GM18517 (cell line): ENCODE measurements around the gene RAMAC.
"Not testable (repeated sequence)": the region's sequence is repeated elsewhere in the genome, so short reads cannot be mapped to it uniquely, and the experiment has no call there.

Source experiments
- ATAC-seq: cut with Tn5 transposase; IDR thresholded peaks from one replicate; pipeline ENCODE4 v1.9.1; 2021; ENCODE audit warnings: mild to moderate bottlenecking, moderate library complexity; ENCODE audit not compliant: unreplicated experiment

The RAMAC gene

GRCh38 chr15:82985688-82986441, at the start of gene RAMAC:
RAMAC (plus strand) TSS chr15:82986210; CDS start chr15:82989019, 2,809 bp downstream.
- peak; percentile 95 for ATAC-seq

- ATAC-seq: no peak
Observed at GRCh38 chr15:82936966-82937711, 48.9 kb upstream of the RAMAC start.

GRCh38 chr15:82937712-82938058, 48.3 kb upstream of the RAMAC start:
- ATAC-seq: no peak

GRCh38 chr15:82939678-82940077, 46.3 kb upstream of the RAMAC start:
- ATAC-seq: not testable (repeated sequence)

GRCh38 chr15:82942691-82943090, 43.3 kb upstream of the RAMAC start:
- no peak for ATAC-seq

- ATAC-seq: no peak
Observed at GRCh38 chr15:82943176-82943575, 42.8 kb upstream of the RAMAC start.

GRCh38 chr15:82944056-82944455, 42.0 kb upstream of the RAMAC start:
- no peak for ATAC-seq

GRCh38 chr15:82944821-82945220, 41.2 kb upstream of the RAMAC start:
- no peak for ATAC-seq

GRCh38 chr15:82945326-82945725, 40.7 kb upstream of the RAMAC start:
- ATAC-seq: no peak

GRCh38 chr15:82946155-82946701, 39.8 kb upstream of the RAMAC start:
- ATAC-seq: no peak

- ATAC-seq: no peak
Observed at GRCh38 chr15:82950295-82950694, 35.7 kb upstream of the RAMAC start.

GRCh38 chr15:82950746-82951370, 35.2 kb upstream of the RAMAC start:
- ATAC-seq: no peak

- ATAC-seq: no peak
Observed at GRCh38 chr15:82951472-82952157, 34.4 kb upstream of the RAMAC start.

GRCh38 chr15:82952158-82953081, 33.6 kb upstream of the RAMAC start, which contains the start of gene HOMER2:
HOMER2 (minus strand) TSS chr15:82952720; CDS start chr15:82952535, 185 bp downstream.
- ATAC-seq: no peak

GRCh38 chr15:82958638-82959037, 27.4 kb upstream of the RAMAC start:
- ATAC-seq: no peak

- ATAC-seq: no peak
Observed at GRCh38 chr15:82959423-82959822, 26.6 kb upstream of the RAMAC start.

- no peak for ATAC-seq
Observed at GRCh38 chr15:82960766-82961165, 25.2 kb upstream of the RAMAC start.

GRCh38 chr15:82963471-82964341, 22.3 kb upstream of the RAMAC start:
- no peak for ATAC-seq

GRCh38 chr15:82964890-82965289, 21.1 kb upstream of the RAMAC start:
- ATAC-seq: no peak
